ENCODE measurements around the gene PROCA1.
"Not testable (repeated sequence)": the region's sequence is repeated elsewhere in the genome, so short reads cannot be mapped to it uniquely, and the experiment has no call there.

The PROCA1 gene

GRCh38 chr17:28724500-28725165, 12.9 kb upstream of the PROCA1 start:
- no peak for DNase-seq

- DNase-seq = not testable (repeated sequence)
Measured at GRCh38 chr17:28723836-28724499, 12.3 kb upstream of the PROCA1 start.

GRCh38 chr17:28723159-28723835, 11.6 kb upstream of the PROCA1 start:
- DNase-seq = no peak

- no peak for DNase-seq
Measured at GRCh38 chr17:28722417-28723158, 10.9 kb upstream of the PROCA1 start.

GRCh38 chr17:28720997-28721329, 9.3 kb upstream of the PROCA1 start:
- not testable (repeated sequence) for DNase-seq

GRCh38 chr17:28720247-28720996, 8.7 kb upstream of the PROCA1 start:
- DNase-seq = no peak

- DNase-seq = no peak
Measured at GRCh38 chr17:28719021-28719433, 7.3 kb upstream of the PROCA1 start.

- no peak for DNase-seq
Measured at GRCh38 chr17:28718333-28719020, 6.8 kb upstream of the PROCA1 start.

- DNase-seq = peak; percentile 83
Measured at GRCh38 chr17:28717578-28718332, 6.1 kb upstream of the PROCA1 start, which contains the start of gene RAB34. Gene RAB34, minus strand, starts transcription at chr17:28717868. Its CDS starts 602 bp downstream, at chr17:28717266.

- DNase-seq = peak; percentile 47
Measured at GRCh38 chr17:28716740-28717577, 5.3 kb upstream of the PROCA1 start.

- no peak for DNase-seq
Measured at GRCh38 chr17:28715217-28715616, 3.5 kb upstream of the PROCA1 start.

GRCh38 chr17:28714281-28714680, 2.6 kb upstream of the PROCA1 start:
- DNase-seq = no peak

GRCh38 chr17:28712705-28713415, 1.2 kb upstream of the PROCA1 start:
- no peak for DNase-seq

GRCh38 chr17:28712032-28712704, 480 bp upstream of the PROCA1 start:
- DNase-seq = no peak

- DNase-seq = peak; percentile 87
Measured at GRCh38 chr17:28710861-28711722, 596 bp downstream of the PROCA1 start.

- no peak for DNase-seq
Measured at GRCh38 chr17:28707339-28707720, 4.4 kb downstream of the PROCA1 start.

- DNase-seq = no peak
Measured at GRCh38 chr17:28706471-28707338, 5.0 kb downstream of the PROCA1 start.

Data from HCEC 1CT (cell line).